ENCODE results near the gene ABCD3.
"Not testable (repeated sequence)": the region's sequence is repeated elsewhere in the genome, so short reads cannot be mapped to it uniquely, and the experiment has no call there.

ABCD3 gene

DNA sequence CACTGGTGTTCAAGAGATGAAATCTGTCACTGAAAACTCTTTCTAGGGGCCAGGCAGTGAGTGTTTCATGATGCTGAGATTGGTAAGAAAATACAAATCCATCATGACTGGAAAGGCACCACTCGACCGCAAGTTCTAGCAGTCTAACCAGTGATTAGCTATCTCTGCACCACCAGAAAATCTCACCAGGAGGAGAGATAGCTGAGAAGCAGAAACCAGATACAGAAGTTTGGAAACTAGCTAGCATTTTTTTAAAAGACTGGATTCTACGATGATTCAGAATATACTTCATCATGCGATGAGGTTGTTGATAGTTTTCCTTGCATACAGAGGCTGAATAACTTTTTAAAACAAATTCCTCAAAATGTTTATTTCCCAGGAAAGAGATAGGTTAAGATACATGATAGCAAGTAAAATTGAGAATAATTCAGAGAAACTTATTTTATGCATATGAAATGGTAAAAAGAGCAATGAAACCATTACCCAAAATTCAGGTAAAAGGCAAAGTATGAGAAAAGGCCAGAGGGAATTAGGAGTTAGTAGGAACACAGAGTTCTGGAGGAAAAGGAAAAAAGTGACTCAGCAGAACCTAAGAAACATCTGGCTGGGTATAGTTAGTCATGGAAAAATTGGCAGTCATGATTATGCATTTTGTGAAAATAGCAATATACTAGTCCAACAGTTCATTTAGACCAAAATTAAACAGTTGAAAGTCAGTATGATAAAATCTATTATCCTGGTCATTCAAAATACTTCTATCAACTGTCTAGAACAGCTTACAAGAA lies 126.7 kb downstream of the ABCD3 start:
- no peak for DNase-seq (ENCODE audit: low read depth in 3 of 3, low spot score in 1 of 3)

DNA sequence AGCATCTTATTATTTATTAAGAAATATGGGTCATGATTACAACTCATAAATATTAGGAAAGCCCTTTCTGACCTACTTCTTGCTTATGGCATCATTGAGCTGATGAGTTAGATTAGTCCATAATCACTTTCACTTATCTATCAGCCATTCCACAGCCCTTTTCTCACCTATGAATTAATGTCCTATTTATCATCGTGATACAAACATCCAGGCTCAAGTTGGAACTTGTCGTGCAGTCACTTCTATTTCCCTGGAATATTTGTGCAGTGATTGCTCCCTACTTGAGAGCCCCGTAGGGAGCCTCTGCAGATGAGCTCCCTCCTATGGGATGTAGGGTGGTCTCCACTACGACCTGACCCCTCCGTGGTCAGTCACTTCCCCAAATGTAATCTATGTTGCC lies 131.5 kb downstream of the ABCD3 start:
- DNase-seq (ENCODE audit: low read depth in 3 of 3, low spot score in 1 of 3) = no peak

- no peak for DNase-seq (ENCODE audit: low read depth in 3 of 3, low spot score in 1 of 3)
Measured at GRCh38 chr1:94550396-94550795, 132.2 kb downstream of the ABCD3 start.

DNA sequence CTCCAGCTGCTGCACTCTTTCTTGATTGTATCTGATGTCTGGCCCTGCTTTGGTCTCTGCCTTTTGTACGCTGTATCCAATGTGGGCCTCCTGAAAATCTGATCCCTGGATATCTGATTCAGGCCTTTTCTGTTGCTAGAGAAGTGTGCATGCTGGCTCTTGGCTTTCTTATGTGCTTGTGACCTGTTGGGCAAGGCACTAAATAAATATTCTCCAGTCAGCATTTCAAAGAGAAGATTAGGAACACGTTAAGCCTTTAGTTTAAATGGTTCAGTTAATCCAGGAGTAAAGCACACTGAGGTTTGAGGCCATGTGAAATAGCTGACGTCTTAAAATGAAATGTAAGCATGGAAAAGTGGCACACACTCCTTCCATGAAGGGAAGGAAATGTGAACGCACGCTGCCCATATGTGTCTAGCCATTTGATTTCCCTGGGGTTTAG lies 132.6 kb downstream of the ABCD3 start:
- no peak for DNase-seq (ENCODE audit: low read depth in 3 of 3, low spot score in 1 of 3)

DNA sequence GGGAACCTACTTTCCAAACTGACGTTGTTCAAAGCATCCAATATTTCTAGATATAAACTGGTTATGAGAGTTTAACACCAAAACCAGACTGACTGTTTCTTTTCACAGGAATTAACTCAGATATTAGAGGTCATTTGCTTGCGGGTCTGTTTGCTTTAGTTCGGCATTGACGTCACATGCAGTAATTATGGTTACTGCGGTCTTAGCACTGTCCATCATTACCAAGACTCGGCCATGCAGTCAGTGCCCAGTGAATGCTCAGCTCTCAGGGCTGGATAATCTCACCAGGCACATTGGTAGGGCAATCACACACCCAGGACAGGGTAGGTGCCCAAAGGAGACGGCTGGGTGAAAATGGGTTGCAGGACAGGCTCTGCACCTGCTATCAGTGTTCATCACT lies 133.3 kb downstream of the ABCD3 start:
- DNase-seq (ENCODE audit: low read depth in 3 of 3, low spot score in 1 of 3) = no peak

GRCh38 chr1:94552071-94552586 lies 133.9 kb downstream of the ABCD3 start:
- DNase-seq (ENCODE audit: low read depth in 3 of 3, low spot score in 1 of 3) = no peak

GRCh38 chr1:94553323-94553730 lies 135.1 kb downstream of the ABCD3 start:
- no peak for DNase-seq (ENCODE audit: low read depth in 3 of 3, low spot score in 1 of 3)

- DNase-seq (ENCODE audit: low read depth in 3 of 3, low spot score in 1 of 3) = no peak
Measured at GRCh38 chr1:94553931-94554330, 135.7 kb downstream of the ABCD3 start.

DNA sequence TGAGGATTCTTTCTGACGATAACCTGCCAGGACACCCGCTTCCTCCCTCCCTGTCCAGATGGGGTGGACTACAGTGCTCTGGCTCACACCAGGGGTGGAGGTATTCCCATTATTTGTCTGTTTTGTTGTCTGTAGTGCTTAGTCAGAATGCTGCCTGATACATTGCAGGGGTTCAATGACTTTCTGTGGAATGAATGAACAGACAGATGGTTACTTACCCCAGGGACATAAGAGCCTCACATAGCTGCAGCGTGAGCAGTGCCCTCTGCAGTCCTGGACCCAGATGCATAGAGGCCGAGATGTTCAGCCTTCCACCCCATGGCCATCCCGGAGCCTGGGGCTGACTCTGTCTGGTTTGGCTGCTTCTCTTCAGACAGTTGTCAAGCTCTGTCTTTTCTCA lies 136.4 kb downstream of the ABCD3 start:
- DNase-seq (ENCODE audit: low read depth in 3 of 3, low spot score in 1 of 3) = no peak

- no peak for DNase-seq (ENCODE audit: low read depth in 3 of 3, low spot score in 1 of 3)
Measured at GRCh38 chr1:94555091-94555490, 136.9 kb downstream of the ABCD3 start.

DNA sequence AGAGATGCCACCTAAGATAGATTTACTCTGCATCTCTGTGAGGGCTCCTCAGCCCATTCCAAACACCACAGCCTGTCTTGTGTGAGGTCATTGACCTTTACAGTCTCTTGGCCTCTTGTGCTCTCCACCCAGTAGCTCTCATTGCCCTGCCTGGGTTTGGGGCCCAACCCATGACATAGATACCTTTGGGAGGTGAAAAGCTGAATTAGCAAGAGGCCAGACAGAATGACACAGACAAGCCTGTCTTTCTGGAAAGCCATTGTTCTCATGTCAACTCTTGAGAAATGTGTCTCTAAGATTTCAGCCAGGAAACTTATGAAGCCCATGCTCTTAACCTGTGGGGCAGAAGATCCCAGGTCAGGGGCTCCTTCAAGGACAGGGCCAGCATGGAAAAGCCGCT lies 141.7 kb downstream of the ABCD3 start:
- DNase-seq (ENCODE audit: low read depth in 3 of 3, low spot score in 1 of 3) = no peak

DNA sequence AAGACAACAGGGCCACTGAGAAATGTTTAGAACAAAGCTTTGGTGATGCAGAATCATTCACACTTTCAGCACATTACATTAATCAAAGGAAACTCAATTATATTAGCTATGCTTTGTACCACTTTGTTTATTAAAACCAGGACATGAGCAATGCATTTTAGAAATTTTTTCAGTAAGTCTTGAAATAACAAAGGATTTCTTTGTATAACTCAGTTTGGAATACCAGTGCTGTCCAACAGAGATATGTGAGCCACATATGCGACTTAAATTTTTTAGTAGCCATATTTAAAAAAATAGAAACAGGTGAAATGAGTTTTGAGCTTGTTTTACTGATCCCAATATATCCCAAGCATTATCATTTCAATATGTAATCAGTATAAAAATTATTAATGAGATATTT lies 142.1 kb downstream of the ABCD3 start:
- DNase-seq (ENCODE audit: low read depth in 3 of 3, low spot score in 1 of 3) = no peak

GRCh38 chr1:94562519-94563260 lies 144.5 kb downstream of the ABCD3 start:
- DNase-seq (ENCODE audit: low read depth in 3 of 3, low spot score in 1 of 3) = no peak

DNA sequence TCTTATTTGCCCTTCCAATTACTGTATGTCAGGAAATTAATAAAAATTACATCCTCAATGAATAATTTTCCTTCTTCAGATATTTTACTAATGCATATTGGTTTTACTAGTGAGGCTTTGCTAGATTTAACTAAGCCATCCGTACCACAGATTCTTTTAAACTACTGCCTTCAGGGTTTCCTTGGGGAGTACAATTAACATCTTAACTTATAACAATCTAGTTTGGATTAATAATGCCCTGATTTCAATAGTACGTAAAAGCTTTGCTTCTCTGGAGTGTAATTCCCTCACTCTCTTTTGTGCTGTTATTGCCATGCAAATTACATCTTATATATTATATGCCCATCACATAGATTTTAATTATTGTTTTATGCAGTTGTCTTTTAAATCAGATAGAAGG lies 147.7 kb downstream of the ABCD3 start:
- DNase-seq (ENCODE audit: low read depth in 3 of 3, low spot score in 1 of 3) = no peak

GRCh38 chr1:94566436-94566835 lies 148.2 kb downstream of the ABCD3 start:
- not testable (repeated sequence) for DNase-seq (ENCODE audit: low read depth in 3 of 3, low spot score in 1 of 3)

DNA sequence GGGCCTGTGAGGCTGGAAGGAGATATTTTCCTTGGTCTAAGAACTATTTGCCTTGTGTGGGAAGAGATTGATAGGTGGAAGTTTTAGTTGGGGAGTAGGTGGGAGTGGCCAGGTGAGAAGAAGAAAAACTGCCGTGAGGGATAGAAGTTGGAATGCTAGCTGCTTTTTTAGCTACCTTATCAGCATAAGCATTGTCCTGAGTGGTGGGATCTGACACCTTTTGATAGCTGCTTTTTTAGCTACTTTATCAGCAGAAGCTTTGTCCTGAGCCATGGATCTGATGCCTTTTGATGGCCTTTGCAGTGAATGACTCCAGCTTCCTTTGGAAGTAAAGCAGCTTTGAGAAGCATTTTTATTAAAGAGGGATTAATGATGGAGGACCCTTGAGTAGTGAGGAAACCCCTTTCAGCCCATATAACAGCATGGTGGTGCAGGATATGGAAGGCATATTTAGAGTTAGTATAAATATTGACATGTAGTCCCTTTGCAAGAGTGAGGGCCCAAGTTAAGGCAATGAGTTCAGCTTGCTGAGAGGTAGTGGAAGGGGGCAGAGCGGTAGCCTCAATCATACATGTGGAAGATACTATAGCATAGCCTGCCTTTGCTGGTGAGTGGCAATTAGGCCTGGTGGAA lies 149.9 kb downstream of the ABCD3 start:
- not testable (repeated sequence) for DNase-seq (ENCODE audit: low read depth in 3 of 3, low spot score in 1 of 3)
